Keratinocyte (primary cell): ENCODE measurements around the gene SLC30A3. TPM values are rescaled to one million over a fixed set of nuclear protein-coding genes. Genes with fewer than 3 reads are reported as not detected.

Experiments
- DNase-seq: peaks from one replicate; pipeline ENCODE4 v3.0.0-alpha.2; 2011; ENCODE audit warnings: low read depth, missing footprints, low spot score
- FAIRE-seq: peaks from 2 replicates; lab custom pipeline; 2011; peaks lifted over from hg19 to GRCh38; lab: Jason Lieb, UNC
- H2AFZ ChIP-seq: 2 replicates; pipeline ENCODE4 v1.6.0; 2012; ENCODE audit warnings: low read length, control low read depth, inconsistent platforms; ENCODE audit not compliant: control insufficient read depth
- H3K27ac ChIP-seq: 2 replicates; pipeline ENCODE4 v1.5.1; 2011; ENCODE audit warnings: low read length; ENCODE audit not compliant: control insufficient read depth, insufficient read depth
- H3K27me3 ChIP-seq: 3 replicates; pipeline ENCODE4 v1.6.0; 2011; ENCODE audit warnings: low read length; ENCODE audit not compliant: control insufficient read depth, insufficient read depth; ENCODE audit errors: extremely low read depth
- H3K36me3 ChIP-seq, 2 experiments: 2 replicates in 1 of 2; 3 replicates in 1 of 2; pipeline ENCODE4 v1.5.1; 2011; ENCODE audit warnings: low read length in 2 of 2, mild to moderate bottlenecking in 1 of 2; ENCODE audit not compliant: control insufficient read depth in 2 of 2, insufficient read depth in 2 of 2; ENCODE audit errors: extremely low read depth in 1 of 2
- H3K4me1 ChIP-seq: 3 replicates; pipeline ENCODE4 v1.5.1; 2011; ENCODE audit warnings: low read length; ENCODE audit not compliant: control insufficient read depth, insufficient read depth; ENCODE audit errors: extremely low read depth
- H3K4me2 ChIP-seq: 3 replicates; pipeline ENCODE4 v1.6.0; 2011; ENCODE audit warnings: low read depth, low read length; ENCODE audit not compliant: control insufficient read depth, insufficient read depth; ENCODE audit errors: extremely low read depth
- H3K4me3 ChIP-seq, 3 experiments: fragments of 200-600 bp in 1 of 3; sonication (generic) in 1 of 3; 2 replicates in 2 of 3; 3 replicates in 1 of 3; pipeline ENCODE4 v1.5.1; 2011 to 2016; ENCODE audit warnings: low read length in 3 of 3, mild to moderate bottlenecking in 3 of 3, control low read depth in 2 of 3, inconsistent platforms in 1 of 3, low read depth in 1 of 3, mixed read lengths in 1 of 3, mixed run types in 1 of 3, moderate library complexity in 1 of 3; ENCODE audit not compliant: control insufficient read depth in 2 of 3, insufficient read depth in 2 of 3; ENCODE audit errors: extremely low read depth in 1 of 3
- H3K79me2 ChIP-seq: 2 replicates; pipeline ENCODE4 v1.6.0; 2012; ENCODE audit warnings: low read length; ENCODE audit not compliant: control insufficient read depth, insufficient read depth
- H3K9ac ChIP-seq: 3 replicates; pipeline ENCODE4 v1.6.0; 2011; ENCODE audit warnings: low read length; ENCODE audit not compliant: control insufficient read depth, insufficient read depth; ENCODE audit errors: extremely low read depth
- H3K9me1 ChIP-seq: 3 replicates; pipeline ENCODE4 v1.6.0; 2011; ENCODE audit warnings: low read length; ENCODE audit not compliant: control insufficient read depth, insufficient read depth; ENCODE audit errors: extremely low read depth
- H3K9me3 ChIP-seq: 2 replicates; pipeline ENCODE4 v1.5.1; 2012; ENCODE audit warnings: low read depth, low read length; ENCODE audit not compliant: control insufficient read depth
- H4K20me1 ChIP-seq: 3 replicates; pipeline ENCODE4 v1.6.0; 2011; ENCODE audit warnings: low read length; ENCODE audit not compliant: control insufficient read depth, insufficient read depth; ENCODE audit errors: extremely low read depth
- EZH2 ChIP-seq: IDR thresholded peaks from one replicate; pipeline ENCODE4 v1.6.1; 2012; ENCODE audit warnings: inconsistent platforms, mild to moderate bottlenecking, low read length, moderate library complexity
- dilution Hi-C: fragments of 300-500 bp; cut with MboI; formaldehyde crosslinking; loops from one replicate; pipeline ENCODE4 v1.7.0; 2020; ENCODE audit warnings: low sequenced_read_pairs; ENCODE audit not compliant: extremely low pct_ligation_motif_present
- polyA plus RNA-seq, 5 experiments: library from polyadenylated mRNA; depleted of rRNA in 3 of 5; stranded (reverse) in 3 of 5; stranded (forward) in 1 of 5; unstranded in 1 of 5; fragments of >200 nt; gene quantifications; 1 replicate in 1 of 5; 2 replicates in 3 of 5; 3 replicates in 1 of 5; pipeline versions ENCODE4 v1.2.1 to v1.2.3, GENCODE V29; 2011 to 2012; ENCODE audit warnings: missing spikeins in 2 of 5, low read depth in 1 of 5, low replicate concordance in 1 of 5
- TF ChIP-seq, protein P1 (sequence below), 3 experiments: IDR thresholded peaks in 1 of 3; conservative IDR thresholded peaks in 1 of 3; optimal IDR thresholded peaks in 1 of 3; 2 replicates in 2 of 3; 3 replicates in 1 of 3; pipeline versions ENCODE3 to v1.5.1; 2011; ENCODE audit warnings: low read length in 3 of 3, mild to moderate bottlenecking in 3 of 3, moderate library complexity in 2 of 3, control low read depth in 1 of 3, inconsistent platforms in 1 of 3; ENCODE audit not compliant: insufficient read depth in 2 of 3; ENCODE audit errors: extremely low read depth in 1 of 3

Gene SLC30A3
- polyA plus RNA-seq, 1 donor (not counting 4 experiments of a cell fraction or from before 2014, with no cell fraction given), result not detected

DNA sequence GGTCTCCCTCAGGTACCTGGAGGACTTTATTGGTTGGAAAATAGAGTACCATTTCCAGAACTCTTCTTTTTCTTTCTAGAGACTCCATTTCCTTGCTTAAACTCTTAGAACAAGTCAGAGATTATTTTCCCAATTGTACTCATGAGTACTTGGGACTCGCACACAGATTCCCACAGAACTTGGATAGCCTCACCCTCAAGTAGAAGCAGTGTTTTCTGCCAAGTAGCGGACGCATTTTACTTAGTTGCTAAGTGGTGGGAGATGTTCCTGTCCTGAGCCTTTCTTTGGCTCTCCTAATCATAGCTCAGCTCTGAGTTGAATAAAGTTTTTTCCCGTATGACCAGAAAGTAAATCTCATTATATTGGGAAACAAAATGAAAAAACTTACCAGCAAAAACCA is 17.2 kb downstream of the SLC30A3 start:
- Histone ChIP-seq H3K4me1 (no peaks in the 10 kb centered on the region), H3K4me2 (no peak overlapping the region), H4K20me1 (no peaks in the 10 kb centered on the region), H3K9me1 (no peaks in the 10 kb centered on the region), H3K79me2 (no peaks in the 10 kb centered on the region), H3K27ac (no peak overlapping the region), H2AFZ (no peak overlapping the region), H3K36me3 (peaks cover 25 to 39% of the 10 kb centered on the region in 2 experiments), H3K9ac (no peak overlapping the region), H3K9me3 (no peaks in the 10 kb centered on the region), H3K27me3 (peaks cover 3% of the 10 kb centered on the region), H3K4me3 (no peak overlapping the region)
- TF ChIP-seq, protein P1, sequence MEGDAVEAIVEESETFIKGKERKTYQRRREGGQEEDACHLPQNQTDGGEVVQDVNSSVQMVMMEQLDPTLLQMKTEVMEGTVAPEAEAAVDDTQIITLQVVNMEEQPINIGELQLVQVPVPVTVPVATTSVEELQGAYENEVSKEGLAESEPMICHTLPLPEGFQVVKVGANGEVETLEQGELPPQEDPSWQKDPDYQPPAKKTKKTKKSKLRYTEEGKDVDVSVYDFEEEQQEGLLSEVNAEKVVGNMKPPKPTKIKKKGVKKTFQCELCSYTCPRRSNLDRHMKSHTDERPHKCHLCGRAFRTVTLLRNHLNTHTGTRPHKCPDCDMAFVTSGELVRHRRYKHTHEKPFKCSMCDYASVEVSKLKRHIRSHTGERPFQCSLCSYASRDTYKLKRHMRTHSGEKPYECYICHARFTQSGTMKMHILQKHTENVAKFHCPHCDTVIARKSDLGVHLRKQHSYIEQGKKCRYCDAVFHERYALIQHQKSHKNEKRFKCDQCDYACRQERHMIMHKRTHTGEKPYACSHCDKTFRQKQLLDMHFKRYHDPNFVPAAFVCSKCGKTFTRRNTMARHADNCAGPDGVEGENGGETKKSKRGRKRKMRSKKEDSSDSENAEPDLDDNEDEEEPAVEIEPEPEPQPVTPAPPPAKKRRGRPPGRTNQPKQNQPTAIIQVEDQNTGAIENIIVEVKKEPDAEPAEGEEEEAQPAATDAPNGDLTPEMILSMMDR (optimal IDR thresholded peaks at IDR 0.05 in 1 of 3, IDR thresholded peaks at IDR 0.05 in 1 of 3, conservative IDR thresholded peaks at IDR 0.05 in 1 of 3; ENCODE audit: extremely low read depth in 1 of 3, insufficient read depth in 2 of 3, low read length in 3 of 3), result no peak
- TF ChIP-seq EZH2, result no peak
- no peak for FAIRE-seq
- dilution Hi-C loops, result no loop called here
- DNase-seq, result no peak

DNA sequence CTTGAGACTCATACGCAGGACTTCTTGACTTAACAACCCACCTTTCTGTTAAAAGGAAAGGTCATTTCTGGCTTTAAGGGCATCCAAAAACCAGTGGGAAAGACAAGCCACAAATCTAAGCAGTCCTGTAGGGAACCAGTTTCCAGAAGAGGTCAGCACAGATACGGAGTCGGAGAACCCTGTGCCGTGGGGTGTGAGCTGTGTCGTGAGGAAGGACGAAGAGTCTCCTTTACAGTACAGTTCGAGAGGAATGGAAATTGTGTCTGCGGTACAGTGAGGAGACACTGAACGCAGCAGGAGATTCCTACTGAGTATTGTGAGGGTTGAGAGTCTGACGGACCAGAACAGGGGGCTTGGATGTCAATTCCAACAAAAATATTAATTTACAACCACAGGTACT is 17.7 kb downstream of the SLC30A3 start:
- peaks cover 25 to 44% of the 10 kb centered on the region in 2 experiments for H3K36me3 ChIP-seq
- H3K9me1 ChIP-seq, result no peaks in the 10 kb centered on the region
- no peak overlapping the region for H3K4me3 ChIP-seq
- H3K9me3 ChIP-seq, result no peaks in the 10 kb centered on the region
- no peaks in the 10 kb centered on the region for H3K4me1 ChIP-seq
- TF ChIP-seq EZH2, result no peak
- TF ChIP-seq, protein P1 (optimal IDR thresholded peaks at IDR 0.05 in 1 of 3, IDR thresholded peaks at IDR 0.05 in 1 of 3, conservative IDR thresholded peaks at IDR 0.05 in 1 of 3; ENCODE audit: extremely low read depth in 1 of 3, insufficient read depth in 2 of 3, low read length in 3 of 3), result no peak
- no peak overlapping the region for H3K27ac ChIP-seq
- no peaks in the 10 kb centered on the region for H3K79me2 ChIP-seq
- no peak overlapping the region for H3K9ac ChIP-seq
- dilution Hi-C loops, result no loop called here
- no peak overlapping the region for H3K4me2 ChIP-seq
- no peaks in the 10 kb centered on the region for H3K27me3 ChIP-seq
- H4K20me1 ChIP-seq, result no peaks in the 10 kb centered on the region
- DNase-seq (no peak), FAIRE-seq (no peak)
- H2AFZ ChIP-seq, result no peak overlapping the region
